WTC11 (cell line): Measurements from ENCODE around the gene PDZK1. TPM values are rescaled to one million over a fixed set of nuclear protein-coding genes. Genes with fewer than 3 reads are reported as not detected.
"Not testable (repeated sequence)": the region's sequence is repeated elsewhere in the genome, so short reads cannot be mapped to it uniquely, and the experiment has no call there.

ENCODE experiments used
- ATAC-seq: fragments of 200-7000 bp; cut with Tn5 transposase; 2 replicates; pipeline ENCODE4 v1.10.0; 2021; ENCODE audit warnings: mild to moderate bottlenecking, moderate library complexity
- CTCF ChIA-PET: fragments of 300-600 bp; sonication (Branson Sonifier 250); formaldehyde crosslinking; loops from one replicate; lab custom pipeline; 2021; ENCODE audit warnings: antibody characterized with exemption; lab: Charles Lee
- POLR2A ChIA-PET: fragments of 350-600 bp; sonication (Branson Sonifier 250); formaldehyde crosslinking; loops from one replicate; lab custom pipeline; 2021; ENCODE audit warnings: antibody characterized with exemption; lab: Charles Lee
- DNase-seq: peaks from one replicate; pipeline ENCODE4 v3.0.0; 2021; ENCODE audit warnings: low spot score
- H3K27ac Mint-ChIP-seq: 2 replicates; pipeline ENCODE4 v1.8.0; 2021; ENCODE audit warnings: mixed read lengths
- H3K27me3 Mint-ChIP-seq: 2 replicates; pipeline ENCODE4 v1.8.0; 2021; ENCODE audit warnings: low read depth, mild to moderate bottlenecking, moderate library complexity, mixed read lengths
- H3K36me3 Mint-ChIP-seq: 2 replicates; pipeline ENCODE4 v1.8.0; 2021; ENCODE audit warnings: mixed read lengths
- H3K4me1 Mint-ChIP-seq: 2 replicates; pipeline ENCODE4 v1.8.0; 2022; ENCODE audit warnings: mixed read lengths
- H3K4me3 Mint-ChIP-seq: 2 replicates; pipeline ENCODE4 v1.8.0; 2021; ENCODE audit warnings: mild to moderate bottlenecking, moderate library complexity, mixed read lengths
- H3K9me3 Mint-ChIP-seq: 2 replicates; pipeline ENCODE4 v1.8.0; 2021; ENCODE audit warnings: mixed read lengths
- CREB1 ChIP-seq: sonication (generic); formaldehyde crosslinking; IDR thresholded peaks from 2 replicates; pipeline ENCODE4 v1.8.0; 2023; ENCODE audit warnings: mild to moderate bottlenecking, missing genetic modification reagents
- E2F1 ChIP-seq: sonication (generic); formaldehyde crosslinking; IDR thresholded peaks from 2 replicates; pipeline ENCODE4 v1.8.0; 2022; ENCODE audit warnings: mild to moderate bottlenecking, missing genetic modification reagents
- EMX1 ChIP-seq: fragments of 250-450 bp; sonication (Bioruptor Pico); IDR thresholded peaks from 2 replicates; pipeline ENCODE4 v1.8.0; 2021; ENCODE audit warnings: mild to moderate bottlenecking
- ESRRA ChIP-seq: sonication (generic); formaldehyde crosslinking; IDR thresholded peaks from 2 replicates; pipeline ENCODE4 v1.8.1; 2022; ENCODE audit warnings: mild to moderate bottlenecking, missing genetic modification reagents, borderline replicate concordance
- NFATC4 ChIP-seq: fragments of 250-450 bp; sonication (Bioruptor Pico); IDR thresholded peaks from 2 replicates; pipeline ENCODE4 v1.9.0; 2021; ENCODE audit warnings: mild to moderate bottlenecking
- NR2C2 ChIP-seq: sonication (generic); formaldehyde crosslinking; IDR thresholded peaks from 2 replicates; pipeline ENCODE4 v1.8.0; 2022; ENCODE audit warnings: mild to moderate bottlenecking, missing genetic modification reagents
- PREB ChIP-seq: sonication (generic); formaldehyde crosslinking; IDR thresholded peaks from 2 replicates; pipeline ENCODE4 v1.8.1; 2022; ENCODE audit warnings: mild to moderate bottlenecking, missing genetic modification reagents, moderate library complexity, borderline replicate concordance
- RORB ChIP-seq: fragments of 250-450 bp; sonication (Bioruptor Pico); IDR thresholded peaks from 2 replicates; pipeline ENCODE4 v1.9.0; 2021; ENCODE audit warnings: mild to moderate bottlenecking
- SMAD3 ChIP-seq: sonication (generic); formaldehyde crosslinking; IDR thresholded peaks from 2 replicates; pipeline ENCODE4 v1.8.0; 2022; ENCODE audit warnings: missing genetic modification reagents, mild to moderate bottlenecking, borderline replicate concordance
- SP1 ChIP-seq: sonication (generic); formaldehyde crosslinking; conservative IDR thresholded peaks from 2 replicates; pipeline ENCODE4 v1.8.1; 2022; ENCODE audit warnings: missing genetic modification reagents
- TEAD1 ChIP-seq: sonication (generic); formaldehyde crosslinking; IDR thresholded peaks from 2 replicates; pipeline ENCODE4 v1.8.0; 2022; ENCODE audit warnings: mild to moderate bottlenecking, missing genetic modification reagents
- TP53 ChIP-seq: sonication (generic); formaldehyde crosslinking; IDR thresholded peaks from 2 replicates; pipeline ENCODE4 v1.8.1; 2023; ENCODE audit warnings: mild to moderate bottlenecking, missing genetic modification reagents
- USF1 ChIP-seq: sonication (generic); formaldehyde crosslinking; IDR thresholded peaks from 2 replicates; pipeline ENCODE4 v1.8.0; 2022; ENCODE audit warnings: mild to moderate bottlenecking, missing genetic modification reagents
- ZNF219 ChIP-seq: sonication (generic); formaldehyde crosslinking; IDR thresholded peaks from 2 replicates; pipeline ENCODE4 v1.8.0; 2023; ENCODE audit warnings: missing genetic modification reagents, mild to moderate bottlenecking, borderline replicate concordance
- ZNF232 ChIP-seq: sonication (generic); formaldehyde crosslinking; IDR thresholded peaks from 2 replicates; pipeline ENCODE4 v1.8.0; 2022; ENCODE audit warnings: mild to moderate bottlenecking, missing genetic modification reagents
- ZNF396 ChIP-seq: fragments of 250-450 bp; sonication (Bioruptor Pico); IDR thresholded peaks from 2 replicates; pipeline ENCODE4 v1.8.0; 2021; ENCODE audit warnings: mild to moderate bottlenecking, moderate library complexity, borderline replicate concordance
- ZNF416 ChIP-seq: fragments of 250-450 bp; sonication (Bioruptor Pico); IDR thresholded peaks from 2 replicates; pipeline ENCODE4 v1.9.0; 2021; ENCODE audit warnings: mild to moderate bottlenecking, inconsistent platforms
- total RNA-seq: library from RNA; stranded (reverse); gene quantifications from 3 replicates; pipeline ENCODE4 v1.2.3, GENCODE V29; 2021
- TF ChIP-seq, protein P1 (sequence below): sonication (generic); formaldehyde crosslinking; conservative IDR thresholded peaks from 2 replicates; pipeline ENCODE4 v1.8.1; 2022; ENCODE audit warnings: mild to moderate bottlenecking, missing genetic modification reagents
- TF ChIP-seq, protein P2 (sequence below): sonication (generic); formaldehyde crosslinking; IDR thresholded peaks from 2 replicates; pipeline ENCODE4 v1.8.0; 2023; ENCODE audit warnings: missing genetic modification reagents, mild to moderate bottlenecking, borderline replicate concordance
- TF ChIP-seq, protein P3 (sequence below): sonication (generic); formaldehyde crosslinking; IDR thresholded peaks from 2 replicates; pipeline ENCODE4 v1.8.1; 2023; ENCODE audit warnings: mild to moderate bottlenecking, missing genetic modification reagents

PDZK1 gene
- total RNA-seq, 1 experiment from 2014 or later = 0.77 TPM

- ATAC-seq (no peak; the same call in 1 of the 2 replicates), DNase-seq (no peak)
- no peak for TF ChIP-seq SMAD3 (CRISPR knock-in tag)
- TF ChIP-seq NFATC4 = no peak
- TF ChIP-seq ZNF219 (CRISPR knock-in tag) = no peak
- no peak for TF ChIP-seq NR2C2 (CRISPR knock-in tag)
- TF ChIP-seq EMX1 = no peak
- no peak for TF ChIP-seq RORB (CRISPR knock-in tag)
- no peak for TF ChIP-seq USF1
- no peak for TF ChIP-seq ESRRA (CRISPR knock-in tag)
- TF ChIP-seq ZNF396 (CRISPR knock-in tag) = no peak
- TF ChIP-seq CREB1 (CRISPR knock-in tag) = no peak
- no peak for TF ChIP-seq E2F1 (CRISPR knock-in tag)
- no peak for TF ChIP-seq TEAD1
- TF ChIP-seq, protein P1, sequence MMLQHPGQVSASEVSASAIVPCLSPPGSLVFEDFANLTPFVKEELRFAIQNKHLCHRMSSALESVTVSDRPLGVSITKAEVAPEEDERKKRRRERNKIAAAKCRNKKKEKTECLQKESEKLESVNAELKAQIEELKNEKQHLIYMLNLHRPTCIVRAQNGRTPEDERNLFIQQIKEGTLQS = no peak
- no peak for TF ChIP-seq TP53 (CRISPR knock-in tag)
- no peak for TF ChIP-seq ZNF416 (CRISPR knock-in tag)
- TF ChIP-seq, protein P2, sequence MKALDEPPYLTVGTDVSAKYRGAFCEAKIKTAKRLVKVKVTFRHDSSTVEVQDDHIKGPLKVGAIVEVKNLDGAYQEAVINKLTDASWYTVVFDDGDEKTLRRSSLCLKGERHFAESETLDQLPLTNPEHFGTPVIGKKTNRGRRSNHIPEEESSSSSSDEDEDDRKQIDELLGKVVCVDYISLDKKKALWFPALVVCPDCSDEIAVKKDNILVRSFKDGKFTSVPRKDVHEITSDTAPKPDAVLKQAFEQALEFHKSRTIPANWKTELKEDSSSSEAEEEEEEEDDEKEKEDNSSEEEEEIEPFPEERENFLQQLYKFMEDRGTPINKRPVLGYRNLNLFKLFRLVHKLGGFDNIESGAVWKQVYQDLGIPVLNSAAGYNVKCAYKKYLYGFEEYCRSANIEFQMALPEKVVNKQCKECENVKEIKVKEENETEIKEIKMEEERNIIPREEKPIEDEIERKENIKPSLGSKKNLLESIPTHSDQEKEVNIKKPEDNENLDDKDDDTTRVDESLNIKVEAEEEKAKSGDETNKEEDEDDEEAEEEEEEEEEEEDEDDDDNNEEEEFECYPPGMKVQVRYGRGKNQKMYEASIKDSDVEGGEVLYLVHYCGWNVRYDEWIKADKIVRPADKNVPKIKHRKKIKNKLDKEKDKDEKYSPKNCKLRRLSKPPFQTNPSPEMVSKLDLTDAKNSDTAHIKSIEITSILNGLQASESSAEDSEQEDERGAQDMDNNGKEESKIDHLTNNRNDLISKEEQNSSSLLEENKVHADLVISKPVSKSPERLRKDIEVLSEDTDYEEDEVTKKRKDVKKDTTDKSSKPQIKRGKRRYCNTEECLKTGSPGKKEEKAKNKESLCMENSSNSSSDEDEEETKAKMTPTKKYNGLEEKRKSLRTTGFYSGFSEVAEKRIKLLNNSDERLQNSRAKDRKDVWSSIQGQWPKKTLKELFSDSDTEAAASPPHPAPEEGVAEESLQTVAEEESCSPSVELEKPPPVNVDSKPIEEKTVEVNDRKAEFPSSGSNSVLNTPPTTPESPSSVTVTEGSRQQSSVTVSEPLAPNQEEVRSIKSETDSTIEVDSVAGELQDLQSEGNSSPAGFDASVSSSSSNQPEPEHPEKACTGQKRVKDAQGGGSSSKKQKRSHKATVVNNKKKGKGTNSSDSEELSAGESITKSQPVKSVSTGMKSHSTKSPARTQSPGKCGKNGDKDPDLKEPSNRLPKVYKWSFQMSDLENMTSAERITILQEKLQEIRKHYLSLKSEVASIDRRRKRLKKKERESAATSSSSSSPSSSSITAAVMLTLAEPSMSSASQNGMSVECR = no peak
- TF ChIP-seq, protein P3, sequence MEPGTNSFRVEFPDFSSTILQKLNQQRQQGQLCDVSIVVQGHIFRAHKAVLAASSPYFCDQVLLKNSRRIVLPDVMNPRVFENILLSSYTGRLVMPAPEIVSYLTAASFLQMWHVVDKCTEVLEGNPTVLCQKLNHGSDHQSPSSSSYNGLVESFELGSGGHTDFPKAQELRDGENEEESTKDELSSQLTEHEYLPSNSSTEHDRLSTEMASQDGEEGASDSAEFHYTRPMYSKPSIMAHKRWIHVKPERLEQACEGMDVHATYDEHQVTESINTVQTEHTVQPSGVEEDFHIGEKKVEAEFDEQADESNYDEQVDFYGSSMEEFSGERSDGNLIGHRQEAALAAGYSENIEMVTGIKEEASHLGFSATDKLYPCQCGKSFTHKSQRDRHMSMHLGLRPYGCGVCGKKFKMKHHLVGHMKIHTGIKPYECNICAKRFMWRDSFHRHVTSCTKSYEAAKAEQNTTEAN = no peak
- no peak for TF ChIP-seq PREB (CRISPR knock-in tag)
- no peak for TF ChIP-seq SP1 (CRISPR knock-in tag)
- TF ChIP-seq ZNF232 (CRISPR knock-in tag) = no peak
- Mint-ChIP-seq H3K4me3 (no peak overlapping the region), H3K27me3 (no peaks in the 10 kb centered on the region), H3K9me3 (0 out of 2 replicates have a peak, but pooled peaks cover 4% of the 10 kb centered on the region), H3K36me3 (no peaks in the 10 kb centered on the region), H3K4me1 (peaks cover 6% of the 10 kb centered on the region; the same call in 1 of the 2 replicates), H3K27ac (no peak overlapping the region)
- CTCF ChIA-PET = interaction anchor here (0.8 kb wide), 1 partner anchor 32 kb away, joined by 3 read pairs; no protein-coding TSS in a partner anchor
- POLR2A ChIA-PET = no interaction called here
Observed at GRCh38 chr1:145688328-145688727, 18.8 kb downstream of the PDZK1 start.

DNA sequence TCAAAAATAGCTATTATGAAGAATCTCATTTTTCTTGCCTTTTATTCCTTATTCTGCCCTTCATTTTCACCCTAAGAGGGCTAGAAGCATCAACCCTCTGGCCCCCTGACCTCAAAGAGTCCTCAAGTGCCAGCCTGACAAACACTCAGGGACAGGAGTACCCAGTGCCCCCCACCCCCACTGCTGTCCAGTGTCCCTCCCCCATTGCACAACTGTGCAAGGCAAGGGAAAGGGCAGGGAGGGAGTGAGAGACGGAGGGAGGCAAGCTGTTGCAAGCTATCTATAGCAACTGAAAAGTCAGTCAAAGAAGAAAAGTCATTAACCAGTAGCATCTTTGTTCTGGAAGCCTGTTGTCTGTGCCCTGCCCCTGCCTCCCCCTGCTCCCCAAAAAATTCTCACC, 21.1 kb downstream of the PDZK1 start:
- H3K9me3 Mint-ChIP-seq, ATAC-seq, CTCF ChIA-PET, H3K27ac Mint-ChIP-seq, H3K36me3 Mint-ChIP-seq, H3K4me3 Mint-ChIP-seq, H3K4me1 Mint-ChIP-seq, H3K27me3 Mint-ChIP-seq, DNase-seq, POLR2A ChIA-PET: not testable (repeated sequence)

- H3K27me3 Mint-ChIP-seq, H3K4me1 Mint-ChIP-seq, H3K4me3 Mint-ChIP-seq, DNase-seq, ATAC-seq, H3K36me3 Mint-ChIP-seq, POLR2A ChIA-PET, CTCF ChIA-PET, H3K27ac Mint-ChIP-seq, H3K9me3 Mint-ChIP-seq: not testable (repeated sequence)
Observed at GRCh38 chr1:145684858-145685257, 22.3 kb downstream of the PDZK1 start.

- CTCF ChIA-PET, H3K27me3 Mint-ChIP-seq, H3K4me3 Mint-ChIP-seq, H3K36me3 Mint-ChIP-seq, POLR2A ChIA-PET, H3K9me3 Mint-ChIP-seq, H3K4me1 Mint-ChIP-seq, ATAC-seq, DNase-seq, H3K27ac Mint-ChIP-seq: not testable (repeated sequence)
Observed at GRCh38 chr1:145673217-145673616, 34.0 kb downstream of the PDZK1 start.
